Hematopoietic multipotent progenitor cell (in vitro differentiated cells): Measurements from ENCODE around the gene UBE2L3. TPM values are rescaled to one million over a fixed set of nuclear protein-coding genes. Genes with fewer than 3 reads are reported as not detected.
"Not testable (repeated sequence)": the region's sequence is repeated elsewhere in the genome, so short reads cannot be mapped to it uniquely, and the experiment has no call there.

Experiments
- DNase-seq, 3 donors: peaks; one replicate each; pipeline ENCODE4 v3.0.0-alpha.2; 2011 to 2015; ENCODE audit warnings: low read depth in 2 of 3, low spot score in 2 of 3
- total RNA-seq: library from RNA; depleted of rRNA; stranded (reverse); fragments of >200 nt; gene quantifications from one replicate; pipeline ENCODE4 v1.2.3, GENCODE V29; 2012

The UBE2L3 gene
- 20.7 TPM for total RNA-seq

DNA sequence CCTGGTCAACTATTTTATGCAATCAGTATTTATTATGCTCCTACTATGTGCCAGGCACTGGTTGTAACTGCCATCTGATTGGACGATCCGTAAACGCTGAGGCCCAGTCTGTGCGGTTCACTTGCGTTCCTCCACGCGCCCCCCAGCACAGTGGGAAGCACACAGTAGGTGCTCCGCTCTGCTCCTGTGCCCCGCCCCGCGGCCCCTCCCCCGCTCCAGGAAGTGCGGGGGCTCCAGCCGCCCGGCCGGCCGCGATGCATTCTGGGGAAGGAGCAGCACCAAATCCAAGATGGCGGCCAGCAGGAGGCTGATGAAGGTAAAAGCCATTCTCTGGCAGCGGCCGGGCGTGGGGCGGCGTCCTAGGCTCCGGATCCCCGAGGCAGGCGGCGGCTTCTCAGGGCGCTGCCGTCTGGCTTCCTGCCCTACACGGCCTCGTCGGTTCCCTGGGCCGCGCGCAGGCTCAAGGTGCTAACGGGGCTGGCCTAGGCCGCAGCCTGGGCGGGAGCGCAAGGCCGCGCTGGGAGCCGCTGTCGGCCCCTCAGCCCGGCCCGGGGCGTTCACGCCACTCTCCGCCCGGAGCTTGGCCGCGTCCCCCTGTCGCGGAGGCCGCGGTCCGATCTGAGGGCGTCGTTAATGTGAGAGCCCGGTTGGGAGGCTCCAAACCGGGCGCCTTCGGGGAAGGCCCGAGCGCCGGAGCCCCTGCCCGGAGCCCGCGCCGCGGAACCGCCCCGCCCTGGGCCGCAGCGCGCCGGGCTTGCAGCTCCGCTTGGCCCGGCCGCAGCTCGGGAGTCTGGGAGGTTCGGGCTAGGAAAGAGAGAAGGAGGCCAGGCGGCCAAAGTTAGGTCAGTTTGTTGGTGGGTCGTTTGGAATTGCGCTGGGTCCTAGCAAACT is at the start of gene UBE2L3:
Gene UBE2L3 (plus strand): TSS at position 259 of the 891 bp plus-strand sequence. CDS start 31 bp downstream, at position 290.
- peak; percentile 58 to 83 (median 83) for DNase-seq

- DNase-seq = not testable (repeated sequence)
These were observed 40.6 kb upstream of the UBE2L3 start for GRCh38 chr22:21526705-21527500.

DNA sequence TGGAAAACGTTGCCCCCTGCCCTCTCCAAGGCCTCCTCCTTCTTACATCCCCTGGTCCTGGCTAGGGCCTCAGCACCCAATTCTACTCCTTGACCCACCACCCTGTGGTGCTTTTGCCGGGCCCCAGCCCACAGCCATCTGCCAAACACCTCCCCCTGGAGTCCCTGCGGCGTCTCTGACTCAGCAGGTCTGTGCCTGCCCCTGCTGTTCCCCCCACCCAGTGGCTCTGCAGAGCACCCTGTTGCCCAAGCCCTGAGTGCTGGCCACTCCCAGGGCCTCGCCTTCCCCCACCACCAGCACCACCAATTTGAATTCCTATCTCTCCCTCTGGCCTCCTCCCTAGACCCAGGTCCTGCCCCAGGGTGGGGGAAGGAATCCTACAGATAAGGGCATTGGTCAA is 36.0 kb upstream of the UBE2L3 start:
- DNase-seq = not testable (repeated sequence)

GRCh38 chr22:21532863-21533648 is 34.5 kb upstream of the UBE2L3 start:
- DNase-seq = not testable (repeated sequence)

GRCh38 chr22:21539862-21540261 is 27.7 kb upstream of the UBE2L3 start:
- DNase-seq = not testable (repeated sequence)

DNA sequence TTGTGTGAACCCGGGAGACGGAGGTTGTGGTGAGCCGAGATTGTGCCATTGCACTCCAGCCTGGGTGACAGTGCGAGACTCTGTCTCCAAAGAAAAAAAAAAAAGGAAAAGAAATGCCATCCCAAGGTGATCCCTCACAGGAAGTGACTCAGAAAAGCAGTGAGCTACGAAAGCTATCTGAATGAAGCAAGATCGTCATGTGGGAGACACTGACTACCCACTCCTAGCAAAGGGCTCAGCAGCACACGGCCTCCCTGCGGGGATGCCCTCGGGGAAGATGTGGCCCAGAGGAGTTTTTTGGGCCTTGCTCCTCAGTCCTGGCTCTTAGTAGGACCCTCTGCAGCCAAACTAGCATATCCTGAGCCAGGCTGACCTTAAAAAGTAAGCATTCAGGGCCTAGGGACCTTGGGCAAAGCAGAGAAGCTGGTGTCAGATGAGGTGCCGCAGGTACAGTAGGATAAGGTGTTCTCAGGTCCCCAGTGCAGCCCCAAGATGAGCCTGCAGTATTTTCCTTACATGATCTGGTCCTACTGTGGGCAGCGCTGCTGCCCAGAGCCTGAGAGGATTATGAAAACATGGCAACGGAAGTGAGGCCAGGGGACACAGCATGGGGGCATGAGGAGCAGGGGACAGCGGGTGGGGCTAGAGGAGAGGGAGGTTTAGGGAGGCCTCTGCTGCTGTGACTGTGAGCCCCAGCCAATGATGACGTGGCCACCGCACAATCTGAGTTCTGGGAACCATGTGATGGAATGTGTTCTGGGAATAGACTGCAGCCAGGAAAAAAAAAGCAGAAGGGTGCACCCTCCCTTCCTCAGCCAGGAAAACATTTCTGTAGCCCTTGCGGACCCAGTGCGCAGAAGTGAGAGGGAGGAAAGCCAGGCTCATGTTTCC is 22.8 kb upstream of the UBE2L3 start:
- DNase-seq = not testable (repeated sequence)

- not testable (repeated sequence) for DNase-seq
These were observed 18.0 kb upstream of the UBE2L3 start for GRCh38 chr22:21549558-21549957.

GRCh38 chr22:21550008-21550677 is 17.4 kb upstream of the UBE2L3 start:
- DNase-seq = not testable (repeated sequence)

DNA sequence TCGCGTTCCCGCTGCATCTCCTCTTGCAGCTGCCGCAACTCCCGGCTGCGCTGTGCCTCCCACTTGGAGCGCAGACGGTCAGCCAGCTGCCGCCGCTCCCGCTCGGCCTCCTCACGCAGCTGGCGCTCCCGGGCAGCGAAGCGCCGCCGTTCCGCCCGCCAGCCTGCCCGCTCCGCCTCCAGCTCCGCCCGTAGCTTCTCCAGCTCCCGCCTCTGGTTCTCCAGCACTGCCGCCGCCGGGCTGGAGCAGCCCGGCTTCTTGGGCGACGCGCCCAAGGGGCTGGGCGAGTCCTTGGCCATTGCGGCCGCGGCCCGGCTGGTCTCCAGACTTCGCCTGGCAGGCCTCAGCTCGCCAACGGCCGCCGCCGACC is 16.9 kb upstream of the UBE2L3 start:
- DNase-seq = not testable (repeated sequence)

DNA sequence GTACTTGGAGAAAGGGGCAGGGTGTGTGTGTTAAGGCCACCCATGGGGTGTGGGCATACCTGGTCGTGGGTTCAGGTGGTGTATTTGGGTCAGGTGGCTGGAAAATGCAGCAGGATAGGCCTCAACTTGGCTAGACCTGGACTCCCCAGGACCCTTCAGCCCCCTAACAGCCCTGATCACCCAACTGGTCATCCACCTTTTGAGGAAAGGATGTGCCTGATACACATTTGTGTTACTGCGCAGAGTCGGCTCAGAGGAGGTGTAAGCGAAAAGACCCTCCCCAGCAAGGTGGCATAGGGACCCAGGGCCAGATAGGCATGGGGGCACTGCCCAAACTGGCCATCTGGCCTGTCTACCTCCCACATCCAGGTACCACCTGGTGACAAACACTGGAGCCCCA is 16.2 kb upstream of the UBE2L3 start, which contains the start of gene RIMBP3C:
Gene RIMBP3C (minus strand): TSS at position 101 of the 400 bp plus-strand sequence. CDS start 485 bp downstream, outside the sequence.
- not testable (repeated sequence) for DNase-seq

- DNase-seq = not testable (repeated sequence)
These were observed 8.0 kb upstream of the UBE2L3 start for GRCh38 chr22:21559345-21560125.

DNA sequence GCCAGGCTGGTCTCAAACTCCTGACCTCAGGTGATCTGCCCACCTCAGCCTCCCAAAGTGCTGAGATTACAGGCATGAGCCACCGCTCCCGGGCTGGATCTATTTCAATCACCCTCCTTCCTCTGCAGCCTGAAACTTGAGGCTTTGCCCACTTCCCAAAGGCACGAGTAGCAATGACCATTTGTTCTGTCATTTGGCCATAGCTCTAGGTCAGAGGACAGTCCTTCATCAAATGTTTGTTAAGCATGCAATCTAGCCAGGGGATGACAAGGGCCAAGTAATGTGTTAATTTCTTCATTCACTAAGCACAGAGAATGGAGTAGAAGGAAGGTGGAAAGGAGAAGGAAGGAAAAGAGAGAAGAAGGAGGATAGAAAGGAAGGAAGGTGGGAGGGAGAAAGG is 6.9 kb upstream of the UBE2L3 start:
- DNase-seq = not testable (repeated sequence)

- no peak for DNase-seq
These were observed 3.6 kb upstream of the UBE2L3 start for GRCh38 chr22:21563912-21564311.

- DNase-seq = no peak
These were observed 3.1 kb upstream of the UBE2L3 start for GRCh38 chr22:21564411-21564810.

GRCh38 chr22:21568347-21569075 is 997 bp downstream of the UBE2L3 start:
- DNase-seq = peak in 1 of 3 donors; percentile 34

DNA sequence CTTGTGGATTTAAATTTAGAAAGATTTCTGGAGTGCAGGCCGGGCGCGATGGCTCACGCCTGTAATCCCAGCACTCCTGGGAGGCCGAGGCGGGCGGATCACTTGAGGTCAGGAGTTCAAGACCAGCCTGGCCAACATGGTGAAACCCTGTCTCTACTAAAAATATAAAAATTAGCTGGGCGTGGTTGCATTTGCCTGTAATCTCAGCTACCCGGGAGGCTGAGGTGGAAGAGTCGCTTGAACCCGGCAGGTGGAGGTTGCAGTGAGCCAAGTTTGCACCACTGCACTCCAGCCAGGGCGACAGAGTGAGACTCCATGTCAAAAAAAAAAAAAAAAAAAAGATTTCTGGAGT is 1.5 kb downstream of the UBE2L3 start:
- DNase-seq = not testable (repeated sequence)

- DNase-seq = peak in 1 of 3 donors; percentile 20
These were observed 2.1 kb downstream of the UBE2L3 start for GRCh38 chr22:21569459-21570170.
